G401.6 (cell line): ENCODE results near the gene SENP5.
"Not testable (repeated sequence)": the region's sequence is repeated elsewhere in the genome, so short reads cannot be mapped to it uniquely, and the experiment has no call there.

ENCODE experiments used
- FAIRE-seq: peaks from 2 replicates; lab custom pipeline; 2012; peaks lifted over from hg19 to GRCh38; lab: Jason Lieb, UNC

Gene SENP5

GRCh38 chr3:196942226-196942914, 74.7 kb downstream of the SENP5 start, which contains the start of gene NCBP2:
Gene NCBP2, minus strand, starts transcription at chr3:196942528. Its CDS starts 25 bp downstream, at chr3:196942503.
- peak; percentile 85 for FAIRE-seq

- FAIRE-seq, result no peak
Measured at GRCh38 chr3:196942915-196943277, 75.2 kb downstream of the SENP5 start.

- not testable (repeated sequence) for FAIRE-seq
Measured at GRCh38 chr3:196944037-196944790, 76.5 kb downstream of the SENP5 start.

- FAIRE-seq, result no peak
Measured at GRCh38 chr3:196947136-196947859, 79.6 kb downstream of the SENP5 start.

GRCh38 chr3:196947860-196948441, 80.2 kb downstream of the SENP5 start:
- no peak for FAIRE-seq

- no peak for FAIRE-seq
Measured at GRCh38 chr3:196948442-196949284, 80.9 kb downstream of the SENP5 start.

GRCh38 chr3:196949285-196949619, 81.5 kb downstream of the SENP5 start:
- FAIRE-seq, result no peak

- FAIRE-seq, result no peak
Measured at GRCh38 chr3:196949750-196950149, 82.0 kb downstream of the SENP5 start.

- FAIRE-seq, result no peak
Measured at GRCh38 chr3:196951371-196951770, 83.7 kb downstream of the SENP5 start.

GRCh38 chr3:196954832-196955231, 87.1 kb downstream of the SENP5 start:
- no peak for FAIRE-seq

- no peak for FAIRE-seq
Measured at GRCh38 chr3:196962108-196962929, 94.6 kb downstream of the SENP5 start.

- FAIRE-seq, result no peak
Measured at GRCh38 chr3:196962930-196963630, 95.4 kb downstream of the SENP5 start.

GRCh38 chr3:196963631-196963953, 95.9 kb downstream of the SENP5 start:
- FAIRE-seq, result no peak

- FAIRE-seq, result no peak
Measured at GRCh38 chr3:196965112-196965803, 97.5 kb downstream of the SENP5 start.

- no peak for FAIRE-seq
Measured at GRCh38 chr3:196965804-196966173, 98.1 kb downstream of the SENP5 start.

- FAIRE-seq, result no peak
Measured at GRCh38 chr3:196966526-196967401, 99.0 kb downstream of the SENP5 start.

- no peak for FAIRE-seq
Measured at GRCh38 chr3:196967412-196968232, 99.9 kb downstream of the SENP5 start.
